ENCODE results near the gene ITGA5.

The ITGA5 gene

DNA sequence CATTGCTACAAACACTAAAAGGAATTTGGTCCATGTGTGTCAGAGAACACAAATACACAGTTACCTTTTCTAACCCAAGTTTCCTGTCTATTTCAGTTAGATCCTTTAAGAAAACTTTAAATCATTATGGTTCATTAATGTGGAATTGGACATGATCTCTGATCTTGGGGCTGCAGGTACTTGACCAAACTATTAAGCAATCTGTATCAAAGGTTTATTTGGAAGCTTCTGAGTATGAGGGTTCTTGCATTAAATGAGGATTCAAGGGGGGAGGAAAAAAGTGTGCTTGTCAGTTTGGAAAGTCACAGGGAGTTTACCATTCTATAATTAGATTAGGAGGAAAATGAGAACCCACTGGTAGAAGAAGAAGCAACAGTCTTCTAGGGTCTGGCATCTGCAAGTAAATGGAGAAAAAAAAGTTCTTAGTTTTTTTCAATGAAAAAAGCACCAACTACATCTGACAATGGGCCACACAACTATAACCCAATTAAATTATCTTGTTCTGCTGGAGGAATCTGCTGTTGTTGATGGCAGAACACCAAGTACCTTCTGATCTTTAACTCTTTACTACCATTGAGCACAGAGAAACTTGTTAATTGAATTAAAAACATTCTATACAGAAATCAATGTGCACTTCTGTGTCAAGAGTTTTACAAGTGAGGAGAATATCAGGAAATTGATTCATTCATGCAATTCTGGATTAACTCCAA, 36.8 kb upstream of the ITGA5 start:
- H3K4me3 ChIP-seq (ENCODE audit: low read depth, low read length) = no peak overlapping the region
- TF ChIP-seq, protein P1, sequence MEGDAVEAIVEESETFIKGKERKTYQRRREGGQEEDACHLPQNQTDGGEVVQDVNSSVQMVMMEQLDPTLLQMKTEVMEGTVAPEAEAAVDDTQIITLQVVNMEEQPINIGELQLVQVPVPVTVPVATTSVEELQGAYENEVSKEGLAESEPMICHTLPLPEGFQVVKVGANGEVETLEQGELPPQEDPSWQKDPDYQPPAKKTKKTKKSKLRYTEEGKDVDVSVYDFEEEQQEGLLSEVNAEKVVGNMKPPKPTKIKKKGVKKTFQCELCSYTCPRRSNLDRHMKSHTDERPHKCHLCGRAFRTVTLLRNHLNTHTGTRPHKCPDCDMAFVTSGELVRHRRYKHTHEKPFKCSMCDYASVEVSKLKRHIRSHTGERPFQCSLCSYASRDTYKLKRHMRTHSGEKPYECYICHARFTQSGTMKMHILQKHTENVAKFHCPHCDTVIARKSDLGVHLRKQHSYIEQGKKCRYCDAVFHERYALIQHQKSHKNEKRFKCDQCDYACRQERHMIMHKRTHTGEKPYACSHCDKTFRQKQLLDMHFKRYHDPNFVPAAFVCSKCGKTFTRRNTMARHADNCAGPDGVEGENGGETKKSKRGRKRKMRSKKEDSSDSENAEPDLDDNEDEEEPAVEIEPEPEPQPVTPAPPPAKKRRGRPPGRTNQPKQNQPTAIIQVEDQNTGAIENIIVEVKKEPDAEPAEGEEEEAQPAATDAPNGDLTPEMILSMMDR (IDR thresholded peaks at IDR 0.05; ENCODE audit: borderline replicate concordance, insufficient read depth, low read depth, low read length) = no peak

DNA sequence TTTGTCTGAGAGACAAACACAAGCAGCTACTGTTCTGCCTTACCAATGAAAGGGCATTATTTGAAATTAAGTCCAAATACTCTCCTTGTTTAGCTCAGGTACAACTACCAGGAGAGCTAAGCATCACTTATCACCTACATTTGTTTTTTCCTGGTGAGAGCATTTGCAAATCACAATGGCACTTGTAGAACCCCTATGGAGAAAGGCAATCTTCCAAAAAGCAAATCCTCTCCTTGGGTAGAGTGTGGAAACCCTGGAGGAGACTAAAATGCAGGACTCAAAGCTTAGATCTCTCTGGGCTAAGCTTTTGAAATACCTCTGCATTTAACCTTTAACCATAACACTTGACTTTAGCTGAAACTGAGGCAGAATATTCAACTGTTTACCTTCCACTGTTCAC, 33.6 kb upstream of the ITGA5 start:
- no peak overlapping the region for H3K4me3 ChIP-seq (ENCODE audit: low read depth, low read length)
- TF ChIP-seq, protein P1 (IDR thresholded peaks at IDR 0.05; ENCODE audit: borderline replicate concordance, insufficient read depth, low read depth, low read length) = no peak

DNA sequence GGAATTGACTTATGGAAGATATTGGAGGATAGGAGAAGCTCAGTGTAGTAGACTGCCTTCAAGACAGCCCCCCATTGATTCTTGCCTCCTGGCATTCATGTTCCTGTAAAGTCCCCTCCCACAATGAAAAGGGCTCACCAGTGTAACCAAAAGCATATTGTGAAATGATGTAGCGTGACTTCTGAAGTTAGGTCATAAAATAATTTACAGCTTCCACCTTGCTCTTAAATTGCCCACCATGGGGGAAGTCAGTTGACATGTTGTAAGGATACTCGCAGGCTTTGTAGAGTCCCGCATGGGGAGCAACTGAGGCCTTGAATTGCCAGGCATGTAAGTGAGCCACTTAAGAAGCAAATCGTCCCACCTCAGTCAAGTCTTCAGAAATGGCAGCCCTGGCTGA, 29.3 kb upstream of the ITGA5 start:
- no peak overlapping the region for H3K4me3 ChIP-seq (ENCODE audit: low read depth, low read length)
- TF ChIP-seq, protein P1 (IDR thresholded peaks at IDR 0.05; ENCODE audit: borderline replicate concordance, insufficient read depth, low read depth, low read length) = no peak

DNA sequence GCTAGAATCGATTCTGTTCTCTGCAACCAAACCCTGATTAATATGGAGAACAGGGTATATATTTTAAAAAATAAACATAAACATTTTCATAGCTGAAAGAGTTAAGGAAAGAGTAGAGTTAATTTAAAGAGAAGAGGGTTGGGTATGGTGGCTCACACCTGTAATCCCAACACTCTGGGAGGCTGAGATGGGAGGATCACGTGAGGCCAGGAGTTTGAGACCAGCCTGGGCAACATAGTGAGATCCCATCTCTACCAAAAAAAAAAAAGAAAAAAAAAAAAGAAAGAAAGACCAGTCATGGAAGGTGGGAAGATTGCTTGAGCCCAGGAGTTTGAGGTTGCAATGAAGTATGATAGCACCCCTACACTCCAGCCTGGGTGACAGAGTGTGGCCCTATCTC, 28.9 kb upstream of the ITGA5 start:
- H3K4me3 ChIP-seq (ENCODE audit: low read depth, low read length) = no peak overlapping the region
- TF ChIP-seq, protein P1 (IDR thresholded peaks at IDR 0.05; ENCODE audit: borderline replicate concordance, insufficient read depth, low read depth, low read length) = no peak

DNA sequence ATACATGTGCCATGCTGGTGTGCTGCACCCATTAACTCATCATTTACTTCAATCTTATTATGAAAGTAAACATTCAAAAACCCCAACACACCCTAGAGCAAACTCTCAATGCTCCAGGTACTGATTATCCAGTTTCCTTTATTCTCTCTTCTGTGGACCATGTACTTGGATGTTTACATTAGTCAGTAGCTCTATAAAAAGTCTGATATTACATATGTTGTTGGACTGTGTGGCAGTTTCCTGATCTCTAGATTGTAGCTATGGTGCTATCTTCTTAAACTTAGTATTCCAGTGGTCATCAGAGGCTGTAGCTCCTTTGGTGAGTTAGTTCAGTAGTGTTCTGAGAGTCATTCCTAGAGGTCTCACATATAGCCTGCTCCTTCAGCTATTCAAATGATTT, 25.1 kb upstream of the ITGA5 start:
- no peak overlapping the region for H3K4me3 ChIP-seq (ENCODE audit: low read depth, low read length)
- TF ChIP-seq, protein P1 (IDR thresholded peaks at IDR 0.05; ENCODE audit: borderline replicate concordance, insufficient read depth, low read depth, low read length) = no peak

DNA sequence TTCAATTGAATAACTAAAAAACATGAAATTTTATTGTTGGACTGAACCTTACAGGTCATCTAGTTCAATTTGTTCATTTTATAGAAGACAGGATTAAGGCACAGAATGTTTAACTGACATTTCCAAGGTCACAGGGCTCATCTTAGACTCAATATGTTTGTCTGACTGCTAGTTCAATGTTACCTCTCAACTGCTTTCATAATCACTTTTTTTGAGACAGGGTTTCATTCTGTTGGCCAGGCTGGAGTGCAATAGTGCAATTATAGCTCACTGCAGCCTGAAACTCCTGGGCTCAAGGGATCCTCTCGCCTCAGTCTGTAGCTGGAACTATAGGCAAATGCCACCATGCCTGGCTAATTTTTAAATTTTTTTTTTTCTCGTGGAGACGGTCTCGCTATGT, 24.4 kb upstream of the ITGA5 start:
- no peak overlapping the region for H3K4me3 ChIP-seq (ENCODE audit: low read depth, low read length)
- TF ChIP-seq, protein P1 (IDR thresholded peaks at IDR 0.05; ENCODE audit: borderline replicate concordance, insufficient read depth, low read depth, low read length) = no peak

DNA sequence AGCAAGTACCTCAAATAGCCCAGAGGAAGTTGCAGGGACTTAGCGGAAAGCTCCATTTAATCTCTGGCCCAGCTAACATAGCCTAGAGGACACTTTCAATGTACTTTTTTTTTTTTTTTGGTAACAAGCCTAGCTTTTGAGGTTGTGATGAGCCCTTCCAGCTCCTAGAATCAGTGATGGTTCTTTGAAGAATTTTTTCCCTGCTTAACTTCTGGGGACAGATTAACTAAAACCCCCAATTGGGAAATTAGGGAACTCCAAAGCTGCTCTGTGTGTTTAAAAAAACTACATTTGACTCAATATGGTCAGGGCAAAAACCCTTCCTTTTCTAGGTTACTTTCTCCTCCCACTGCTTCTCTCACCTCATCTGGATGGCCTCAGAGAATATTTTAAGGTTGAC, 23.9 kb upstream of the ITGA5 start:
- TF ChIP-seq, protein P1 (IDR thresholded peaks at IDR 0.05; ENCODE audit: borderline replicate concordance, insufficient read depth, low read depth, low read length) = no peak
- H3K4me3 ChIP-seq (ENCODE audit: low read depth, low read length) = no peak overlapping the region
